IMR-90 (cell line): ENCODE measurements around the gene EML1. TPM values are rescaled to one million over a fixed set of nuclear protein-coding genes. Genes with fewer than 3 reads are reported as not detected.

Experiments
- ATAC-seq: fragments of 200-7000 bp; cut with Tn5 transposase; 2 replicates; pipeline ENCODE4 v1.9.1; 2020; ENCODE audit warnings: low read depth, mild to moderate bottlenecking, moderate library complexity
- BruUV-seq: library from RNA; stranded (reverse); fragments of 400-500 nt; replicated peaks from 2 replicates; lab custom pipeline; 2021; lab: Mats Ljungman, UMichigan
- CTCF ChIA-PET: fragments of 300-600 bp; formaldehyde crosslinking; extraction: SDS; loops from one replicate; lab custom pipeline; 2021; ENCODE audit warnings: antibody characterized with exemption; lab: Yijun Ruan, JAX
- POLR2A ChIA-PET: fragments of 300-600 bp; sonication (Branson Sonifier 250); formaldehyde crosslinking; loops from one replicate; lab custom pipeline; 2022; ENCODE audit warnings: antibody characterized with exemption; ENCODE audit not compliant: unreplicated experiment; lab: Charles Lee
- DNase-seq: peaks from one replicate; pipeline ENCODE4 v3.0.0; 2013
- H2AFZ ChIP-seq: replicated peaks from 2 replicates; pipeline ENCODE3; 2013; ENCODE audit warnings: low read length, mild to moderate bottlenecking; ENCODE audit not compliant: poor library complexity
- H2AK5ac ChIP-seq: 2 replicates; pipeline ENCODE4 v1.6.1; 2013; ENCODE audit warnings: low read depth, low read length, inconsistent platforms
- H2AK9ac ChIP-seq: replicated peaks from 2 replicates; pipeline ENCODE3; 2013; ENCODE audit warnings: mild to moderate bottlenecking, low read depth, low read length, moderate library complexity; ENCODE audit not compliant: poor library complexity
- H2BK120ac ChIP-seq: 2 replicates; pipeline ENCODE4 v1.6.1; 2013; ENCODE audit warnings: low read depth, low read length, inconsistent platforms
- H2BK15ac ChIP-seq: 3 replicates; pipeline ENCODE4 v1.6.1; 2013; ENCODE audit warnings: low read depth, low read length, inconsistent platforms
- H2BK20ac ChIP-seq: 2 replicates; pipeline ENCODE4 v1.6.1; 2013; ENCODE audit warnings: low read depth, mild to moderate bottlenecking, inconsistent platforms, low read length, moderate library complexity
- H2BK5ac ChIP-seq: 2 replicates; pipeline ENCODE4 v1.6.1; 2013; ENCODE audit warnings: mild to moderate bottlenecking, low read depth, low read length, inconsistent platforms; ENCODE audit not compliant: poor library complexity, severe bottlenecking
- H3K14ac ChIP-seq: replicated peaks from 2 replicates; pipeline ENCODE4 v1.6.1; 2013; ENCODE audit warnings: low read depth, low read length, inconsistent platforms
- H3K18ac ChIP-seq: 2 replicates; pipeline ENCODE4 v1.6.1; 2013; ENCODE audit warnings: low read depth, low read length, control low read depth
- H3K23ac ChIP-seq: 2 replicates; pipeline ENCODE4 v1.6.1; 2013; ENCODE audit warnings: low read depth, low read length, inconsistent platforms
- H3K27ac ChIP-seq: 2 replicates; pipeline ENCODE4 v1.5.1; 2013; ENCODE audit warnings: mild to moderate bottlenecking, control low read depth, low read length; ENCODE audit not compliant: insufficient read depth
- H3K27me3 ChIP-seq: 2 replicates; pipeline ENCODE4 v1.6.1; 2013; ENCODE audit warnings: low read length; ENCODE audit not compliant: control insufficient read depth, insufficient read depth
- H3K36me3 ChIP-seq: 2 replicates; pipeline ENCODE4 v1.6.1; 2013; ENCODE audit warnings: low read length, mixed read lengths; ENCODE audit not compliant: control insufficient read depth, insufficient read depth
- H3K4ac ChIP-seq: 2 replicates; pipeline ENCODE4 v1.6.1; 2013; ENCODE audit warnings: low read depth, low read length, inconsistent platforms
- H3K4me1 ChIP-seq: 2 replicates; pipeline ENCODE4 v1.6.1; 2013; ENCODE audit warnings: low read length, mixed read lengths; ENCODE audit not compliant: control insufficient read depth, insufficient read depth
- H3K4me2 ChIP-seq: 2 replicates; pipeline ENCODE4 v1.6.1; 2013; ENCODE audit warnings: low read depth, mild to moderate bottlenecking, control low read depth, low read length, moderate library complexity
- H3K4me3 ChIP-seq: 2 replicates; pipeline ENCODE4 v1.5.1; 2013; ENCODE audit warnings: low read depth, mild to moderate bottlenecking, control low read depth, low read length, moderate library complexity; ENCODE audit not compliant: insufficient read depth
- H3K56ac ChIP-seq: 2 replicates; pipeline ENCODE4 v1.6.1; 2013; ENCODE audit warnings: low read length, inconsistent platforms; ENCODE audit not compliant: insufficient read depth; ENCODE audit errors: extremely low read depth
- H3K79me1 ChIP-seq, 2 experiments: 2 replicates each; pipeline ENCODE4 v1.6.1; 2013; ENCODE audit warnings: low read length in 2 of 2, inconsistent platforms in 1 of 2, low read depth in 1 of 2
- H3K9ac ChIP-seq: 2 replicates; pipeline ENCODE4 v1.6.1; 2013; ENCODE audit warnings: low read depth, low read length, control low read depth
- H3K9me1 ChIP-seq: 2 replicates; pipeline ENCODE4 v1.6.1; 2013; ENCODE audit warnings: low read length, inconsistent platforms; ENCODE audit not compliant: insufficient read depth
- H3K9me3 ChIP-seq: 2 replicates; pipeline ENCODE4 v1.6.1; 2013; ENCODE audit warnings: low read length; ENCODE audit not compliant: control insufficient read depth, insufficient read depth
- H4K20me1 ChIP-seq: 2 replicates; pipeline ENCODE4 v1.6.1; 2013; ENCODE audit warnings: low read length, inconsistent platforms; ENCODE audit not compliant: insufficient read depth
- H4K5ac ChIP-seq: 2 replicates; pipeline ENCODE4 v1.6.1; 2013; ENCODE audit warnings: mild to moderate bottlenecking, low read depth, low read length, control low read depth
- H4K8ac ChIP-seq, 2 experiments: 2 replicates each; pipeline ENCODE4 v1.6.1; 2013; ENCODE audit warnings: low read depth in 2 of 2, low read length in 2 of 2, control low read depth in 1 of 2, inconsistent platforms in 1 of 2
- H4K91ac ChIP-seq: 2 replicates; pipeline ENCODE4 v1.6.1; 2013; ENCODE audit warnings: low read depth, low read length, inconsistent platforms; ENCODE audit not compliant: insufficient read depth
- BHLHE40 ChIP-seq: fragments of 150-350 bp; IDR thresholded peaks from 2 replicates; pipeline ENCODE4 v1.6.1; 2016; ENCODE audit warnings: mild to moderate bottlenecking, low read depth, low read length
- CEBPB ChIP-seq: IDR thresholded peaks from 2 replicates; pipeline ENCODE4 v1.6.1; 2012; ENCODE audit warnings: low read depth, low read length, improper control_type of control experiment
- CHD1 ChIP-seq: IDR thresholded peaks from 2 replicates; pipeline ENCODE4 v1.6.1; 2012; ENCODE audit warnings: low read depth, low read length, improper control_type of control experiment
- CTCF ChIP-seq: conservative IDR thresholded peaks from 2 replicates; pipeline ENCODE4 v1.5.1; 2012; ENCODE audit warnings: mild to moderate bottlenecking, low read depth, low read length, improper control_type of control experiment
- ELK1 ChIP-seq: fragments of 150-350 bp; IDR thresholded peaks from 2 replicates; pipeline ENCODE4 v1.6.1; 2016; ENCODE audit warnings: low read depth, mild to moderate bottlenecking, low read length, moderate library complexity, borderline replicate concordance
- FOS ChIP-seq: fragments of 150-350 bp; IDR thresholded peaks from 2 replicates; pipeline ENCODE4 v1.6.1; 2016; ENCODE audit warnings: low read depth, low read length
- MAFK ChIP-seq: IDR thresholded peaks from 2 replicates; pipeline ENCODE4 v1.6.1; 2012; ENCODE audit warnings: low read depth, low read length, improper control_type of control experiment
- MAZ ChIP-seq: IDR thresholded peaks from 2 replicates; pipeline ENCODE4 v1.6.1; 2012; ENCODE audit warnings: low read depth, mild to moderate bottlenecking, low read length, improper control_type of control experiment, moderate library complexity, borderline replicate concordance
- MXI1 ChIP-seq: IDR thresholded peaks from 2 replicates; pipeline ENCODE4 v1.6.1; 2012; ENCODE audit warnings: low read depth, mild to moderate bottlenecking, low read length, moderate library complexity, borderline replicate concordance
- NFE2L2 ChIP-seq: fragments of 150-350 bp; IDR thresholded peaks from 2 replicates; pipeline ENCODE4 v1.6.1; 2016; ENCODE audit warnings: low read depth, mild to moderate bottlenecking, low read length
- POLR2A ChIP-seq: IDR thresholded peaks from 2 replicates; pipeline ENCODE4 v1.6.1; 2012; ENCODE audit warnings: mild to moderate bottlenecking, low read depth, low read length
- RAD21 ChIP-seq: IDR thresholded peaks from 2 replicates; pipeline ENCODE4 v1.6.1; 2012; ENCODE audit warnings: low read length, improper control_type of control experiment
- RCOR1 ChIP-seq: IDR thresholded peaks from 2 replicates; pipeline ENCODE4 v1.6.1; 2012; ENCODE audit warnings: mild to moderate bottlenecking, low read length, improper control_type of control experiment; ENCODE audit not compliant: insufficient replicate concordance
- RFX5 ChIP-seq: IDR thresholded peaks from 2 replicates; pipeline ENCODE4 v1.8.0; 2012; ENCODE audit warnings: low read depth, mild to moderate bottlenecking, low read length, moderate library complexity
- SMC3 ChIP-seq: fragments of 150-350 bp; IDR thresholded peaks from 2 replicates; pipeline ENCODE4 v1.6.1; 2016; ENCODE audit warnings: low read depth, mild to moderate bottlenecking, antibody characterized with exemption, low read length, moderate library complexity
- USF2 ChIP-seq: fragments of 150-350 bp; IDR thresholded peaks from 2 replicates; pipeline ENCODE4 v1.6.1; 2017; ENCODE audit warnings: mild to moderate bottlenecking, antibody characterized with exemption, low read length, low read depth
- WGBS, 2 experiments: methylation state at CpG; one replicate each; pipeline versions ENCODE4 v1.1.5 to v1.1.7; 2013; ENCODE audit warnings: missing lambda C conversion rate in 2 of 2; ENCODE audit not compliant: insufficient read length in 1 of 2; ENCODE audit errors: extremely low coverage in 2 of 2; 5-methylcytosine and 5-hydroxymethylcytosine counted together
- dilution Hi-C: fragments of 300-500 bp; cut with HindIII; formaldehyde crosslinking; loops from one replicate; pipeline ENCODE4 v1.14.3; 2018; ENCODE audit warnings: low sequenced_read_pairs; ENCODE audit not compliant: unreplicated experiment
- in situ Hi-C: fragments of 300-500 bp; cut with MboI; formaldehyde crosslinking; loops from 3 replicates; pipeline ENCODE4 v1.14.3; 2019; ENCODE audit warnings: low sequenced_read_pairs, inconsistent platforms, mixed read lengths
- intact Hi-C: fragments of 100-400 bp; cut with micrococcal nuclease; formaldehyde crosslinking; loops from 2 replicates; pipeline ENCODE4 v1.10.0; 2022
- polyA plus RNA-seq, 3 experiments: library from polyadenylated mRNA; depleted of rRNA; stranded (reverse); fragments of >200 nt; gene quantifications; 2 replicates each; pipeline ENCODE4 v1.2.3, GENCODE V29; 2012; ENCODE audit warnings: low replicate concordance in 1 of 3
- total RNA-seq: library from RNA; depleted of rRNA; stranded (reverse); fragments of >200 nt; gene quantifications from 2 replicates; pipeline ENCODE4 v1.2.3, GENCODE V29; 2012

Gene EML1
- total and polyA plus RNA-seq, 2 of the 4 experiments (the other 2 are of a cell fraction) = 14.0 to 42.3 TPM

- Histone ChIP-seq H3K27me3 (no peaks in the 10 kb centered on the region), H2AFZ (no peak overlapping the region), H4K91ac (no peak overlapping the region), H3K27ac (no peak overlapping the region), H2BK5ac (no peak overlapping the region), H2AK9ac (no peak overlapping the region), H3K9ac (no peak overlapping the region), H2AK5ac (no peak overlapping the region), H3K23ac (no peak overlapping the region), H3K9me1 (0 out of 2 replicates have a peak, but pooled peaks cover 4% of the 10 kb centered on the region), H3K56ac (no peak overlapping the region), H4K5ac (no peak overlapping the region), H3K79me1 (peaks cover 4 to 20% of the 10 kb centered on the region in 2 experiments; a peak in 3 of 4 replicates), H3K4me1 (peaks cover 4% of the 10 kb centered on the region), H3K36me3 (peaks cover 2% of the 10 kb centered on the region; the same call in 1 of the 2 replicates), H2BK120ac (no peak overlapping the region), H3K4me2 (no peak overlapping the region), H3K14ac (no peak overlapping the region), H3K4ac (no peak overlapping the region), H3K18ac (no peak overlapping the region), H4K20me1 (no peaks in the 10 kb centered on the region; the same call in 1 of the 2 replicates), H3K9me3 (peaks cover 5% of the 10 kb centered on the region), H2BK20ac (no peak overlapping the region), H3K4me3 (no peak overlapping the region), H2BK15ac (no peak overlapping the region), H4K8ac (no peak overlapping the region)
- ATAC-seq = no peak
- TF ChIP-seq MAFK = no peak
- TF ChIP-seq POLR2A = no peak
- TF ChIP-seq CHD1 = no peak
- TF ChIP-seq MXI1 = no peak
- TF ChIP-seq RAD21 = no peak
- TF ChIP-seq SMC3 = no peak
- TF ChIP-seq USF2 = no peak
- TF ChIP-seq CEBPB = no peak
- TF ChIP-seq BHLHE40 = no peak
- TF ChIP-seq MAZ = no peak
- no peak for TF ChIP-seq RFX5
- no peak for TF ChIP-seq NFE2L2
- TF ChIP-seq FOS = no peak
- no peak for TF ChIP-seq RCOR1
- TF ChIP-seq ELK1 = no peak
- TF ChIP-seq CTCF = no peak
- dilution Hi-C loops (no loop called here), in situ Hi-C loops (no loop called here), intact Hi-C loops (no loop called here)
- 34% methylated on average over 8 of the region's 10 CpGs; no CpG with 5 or more reads in 1 of the 2 experiments for WGBS, 2 experiments
- POLR2A ChIA-PET = no interaction called here
- peak; percentile 16 for DNase-seq
- no TSS peak for BruUV-seq
- CTCF ChIA-PET = no interaction called here
These were observed 57.5 kb downstream of the EML1 start for GRCh38 chr14:99850709-99851108.
